IMR-90 (cell line): Measurements from ENCODE around the gene CNTLN. TPM values are rescaled to one million over a fixed set of nuclear protein-coding genes. Genes with fewer than 3 reads are reported as not detected.
A peak's percentile ranks its signal among the peaks of the same experiment; 100 is the strongest.

Experiments
- ATAC-seq: fragments of 200-7000 bp; cut with Tn5 transposase; 2 replicates; pipeline ENCODE4 v1.9.1; 2020; ENCODE audit warnings: low read depth, mild to moderate bottlenecking, moderate library complexity
- BruUV-seq: library from RNA; stranded (reverse); fragments of 400-500 nt; replicated peaks from 2 replicates; lab custom pipeline; 2021; lab: Mats Ljungman, UMichigan
- CTCF ChIA-PET: fragments of 300-600 bp; formaldehyde crosslinking; extraction: SDS; loops from one replicate; lab custom pipeline; 2021; ENCODE audit warnings: antibody characterized with exemption; lab: Yijun Ruan, JAX
- POLR2A ChIA-PET: fragments of 300-600 bp; sonication (Branson Sonifier 250); formaldehyde crosslinking; loops from one replicate; lab custom pipeline; 2022; ENCODE audit warnings: antibody characterized with exemption; ENCODE audit not compliant: unreplicated experiment; lab: Charles Lee
- DNase-seq: peaks from one replicate; pipeline ENCODE4 v3.0.0; 2013
- H2AFZ ChIP-seq: replicated peaks from 2 replicates; pipeline ENCODE3; 2013; ENCODE audit warnings: low read length, mild to moderate bottlenecking; ENCODE audit not compliant: poor library complexity
- H2AK5ac ChIP-seq: 2 replicates; pipeline ENCODE4 v1.6.1; 2013; ENCODE audit warnings: low read depth, low read length, inconsistent platforms
- H2AK9ac ChIP-seq: replicated peaks from 2 replicates; pipeline ENCODE3; 2013; ENCODE audit warnings: mild to moderate bottlenecking, low read depth, low read length, moderate library complexity; ENCODE audit not compliant: poor library complexity
- H2BK120ac ChIP-seq: 2 replicates; pipeline ENCODE4 v1.6.1; 2013; ENCODE audit warnings: low read depth, low read length, inconsistent platforms
- H2BK15ac ChIP-seq: 3 replicates; pipeline ENCODE4 v1.6.1; 2013; ENCODE audit warnings: low read depth, low read length, inconsistent platforms
- H2BK20ac ChIP-seq: 2 replicates; pipeline ENCODE4 v1.6.1; 2013; ENCODE audit warnings: low read depth, mild to moderate bottlenecking, inconsistent platforms, low read length, moderate library complexity
- H2BK5ac ChIP-seq: 2 replicates; pipeline ENCODE4 v1.6.1; 2013; ENCODE audit warnings: mild to moderate bottlenecking, low read depth, low read length, inconsistent platforms; ENCODE audit not compliant: poor library complexity, severe bottlenecking
- H3K14ac ChIP-seq: replicated peaks from 2 replicates; pipeline ENCODE4 v1.6.1; 2013; ENCODE audit warnings: low read depth, low read length, inconsistent platforms
- H3K18ac ChIP-seq: 2 replicates; pipeline ENCODE4 v1.6.1; 2013; ENCODE audit warnings: low read depth, low read length, control low read depth
- H3K23ac ChIP-seq: 2 replicates; pipeline ENCODE4 v1.6.1; 2013; ENCODE audit warnings: low read depth, low read length, inconsistent platforms
- H3K27ac ChIP-seq: 2 replicates; pipeline ENCODE4 v1.5.1; 2013; ENCODE audit warnings: mild to moderate bottlenecking, control low read depth, low read length; ENCODE audit not compliant: insufficient read depth
- H3K27me3 ChIP-seq: 2 replicates; pipeline ENCODE4 v1.6.1; 2013; ENCODE audit warnings: low read length; ENCODE audit not compliant: control insufficient read depth, insufficient read depth
- H3K36me3 ChIP-seq: 2 replicates; pipeline ENCODE4 v1.6.1; 2013; ENCODE audit warnings: low read length, mixed read lengths; ENCODE audit not compliant: control insufficient read depth, insufficient read depth
- H3K4ac ChIP-seq: 2 replicates; pipeline ENCODE4 v1.6.1; 2013; ENCODE audit warnings: low read depth, low read length, inconsistent platforms
- H3K4me1 ChIP-seq: 2 replicates; pipeline ENCODE4 v1.6.1; 2013; ENCODE audit warnings: low read length, mixed read lengths; ENCODE audit not compliant: control insufficient read depth, insufficient read depth
- H3K4me2 ChIP-seq: 2 replicates; pipeline ENCODE4 v1.6.1; 2013; ENCODE audit warnings: low read depth, mild to moderate bottlenecking, control low read depth, low read length, moderate library complexity
- H3K4me3 ChIP-seq: 2 replicates; pipeline ENCODE4 v1.5.1; 2013; ENCODE audit warnings: low read depth, mild to moderate bottlenecking, control low read depth, low read length, moderate library complexity; ENCODE audit not compliant: insufficient read depth
- H3K56ac ChIP-seq: 2 replicates; pipeline ENCODE4 v1.6.1; 2013; ENCODE audit warnings: low read length, inconsistent platforms; ENCODE audit not compliant: insufficient read depth; ENCODE audit errors: extremely low read depth
- H3K79me1 ChIP-seq, 2 experiments: 2 replicates each; pipeline ENCODE4 v1.6.1; 2013; ENCODE audit warnings: low read length in 2 of 2, inconsistent platforms in 1 of 2, low read depth in 1 of 2
- H3K9ac ChIP-seq: 2 replicates; pipeline ENCODE4 v1.6.1; 2013; ENCODE audit warnings: low read depth, low read length, control low read depth
- H3K9me1 ChIP-seq: 2 replicates; pipeline ENCODE4 v1.6.1; 2013; ENCODE audit warnings: low read length, inconsistent platforms; ENCODE audit not compliant: insufficient read depth
- H3K9me3 ChIP-seq: 2 replicates; pipeline ENCODE4 v1.6.1; 2013; ENCODE audit warnings: low read length; ENCODE audit not compliant: control insufficient read depth, insufficient read depth
- H4K20me1 ChIP-seq: 2 replicates; pipeline ENCODE4 v1.6.1; 2013; ENCODE audit warnings: low read length, inconsistent platforms; ENCODE audit not compliant: insufficient read depth
- H4K5ac ChIP-seq: 2 replicates; pipeline ENCODE4 v1.6.1; 2013; ENCODE audit warnings: mild to moderate bottlenecking, low read depth, low read length, control low read depth
- H4K8ac ChIP-seq, 2 experiments: 2 replicates each; pipeline ENCODE4 v1.6.1; 2013; ENCODE audit warnings: low read depth in 2 of 2, low read length in 2 of 2, control low read depth in 1 of 2, inconsistent platforms in 1 of 2
- H4K91ac ChIP-seq: 2 replicates; pipeline ENCODE4 v1.6.1; 2013; ENCODE audit warnings: low read depth, low read length, inconsistent platforms; ENCODE audit not compliant: insufficient read depth
- MAFK ChIP-seq: IDR thresholded peaks from 2 replicates; pipeline ENCODE4 v1.6.1; 2012; ENCODE audit warnings: low read depth, low read length, improper control_type of control experiment
- RFX5 ChIP-seq: IDR thresholded peaks from 2 replicates; pipeline ENCODE4 v1.8.0; 2012; ENCODE audit warnings: low read depth, mild to moderate bottlenecking, low read length, moderate library complexity
- WGBS, 2 experiments: methylation state at CpG; one replicate each; pipeline versions ENCODE4 v1.1.5 to v1.1.7; 2013; ENCODE audit warnings: missing lambda C conversion rate in 2 of 2; ENCODE audit not compliant: insufficient read length in 1 of 2; ENCODE audit errors: extremely low coverage in 2 of 2; 5-methylcytosine and 5-hydroxymethylcytosine counted together
- dilution Hi-C: fragments of 300-500 bp; cut with HindIII; formaldehyde crosslinking; loops from one replicate; pipeline ENCODE4 v1.14.3; 2018; ENCODE audit warnings: low sequenced_read_pairs; ENCODE audit not compliant: unreplicated experiment
- in situ Hi-C: fragments of 300-500 bp; cut with MboI; formaldehyde crosslinking; loops from 3 replicates; pipeline ENCODE4 v1.14.3; 2019; ENCODE audit warnings: low sequenced_read_pairs, inconsistent platforms, mixed read lengths
- intact Hi-C: fragments of 100-400 bp; cut with micrococcal nuclease; formaldehyde crosslinking; loops from 2 replicates; pipeline ENCODE4 v1.10.0; 2022
- polyA plus RNA-seq, 3 experiments: library from polyadenylated mRNA; depleted of rRNA; stranded (reverse); fragments of >200 nt; gene quantifications; 2 replicates each; pipeline ENCODE4 v1.2.3, GENCODE V29; 2012; ENCODE audit warnings: low replicate concordance in 1 of 3
- total RNA-seq: library from RNA; depleted of rRNA; stranded (reverse); fragments of >200 nt; gene quantifications from 2 replicates; pipeline ENCODE4 v1.2.3, GENCODE V29; 2012

The CNTLN gene
- total and polyA plus RNA-seq, 2 of the 4 experiments (the other 2 are of a cell fraction) = 3.8 to 5.9 TPM

DNA sequence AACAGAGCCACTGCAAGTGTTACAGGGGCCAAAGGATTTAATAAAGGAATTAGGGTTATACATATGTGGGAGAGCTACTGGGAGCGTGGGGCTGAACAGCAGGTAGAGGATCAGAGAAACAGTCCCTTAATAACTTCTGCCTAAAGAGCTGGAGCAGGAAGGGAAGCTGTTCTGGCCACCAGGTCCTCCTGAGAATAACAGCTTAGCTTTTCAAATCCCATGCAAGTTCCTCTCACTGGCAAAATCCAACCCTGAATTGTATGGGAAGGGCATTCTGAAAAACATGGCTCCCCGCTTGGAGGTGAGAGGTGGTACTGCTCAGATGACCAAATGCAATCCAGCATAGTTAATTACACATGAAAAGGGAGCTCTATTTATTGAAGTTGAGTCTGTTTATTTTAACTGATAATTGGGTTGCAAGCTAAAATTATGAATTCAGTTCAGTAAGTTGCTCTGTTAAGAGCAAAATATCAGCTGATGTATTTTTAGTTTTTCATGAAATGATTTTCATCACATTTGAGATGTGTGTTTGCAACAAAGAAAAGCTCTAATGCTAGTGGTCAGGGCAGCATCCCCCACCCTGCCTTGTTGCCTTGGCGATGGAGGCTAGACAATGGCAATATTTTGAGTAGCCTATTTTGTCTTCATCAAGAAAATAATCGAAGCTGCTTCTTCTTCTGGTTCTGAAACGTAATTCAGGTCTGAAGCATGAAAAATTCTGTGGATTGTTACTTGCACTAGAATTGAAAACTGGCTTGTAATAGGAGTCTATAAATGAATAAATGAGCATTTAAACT lies 385.6 kb downstream of the CNTLN start:
- peak overlapping the region; percentile 42; the same call in 1 of the 2 replicates for H3K4me2 ChIP-seq
- H4K8ac ChIP-seq = no peak overlapping the region
- H3K4me3 ChIP-seq = no peak overlapping the region
- no peaks in the 10 kb centered on the region for H3K36me3 ChIP-seq
- no peak overlapping the region for H2AK9ac ChIP-seq
- H3K9ac ChIP-seq = no peak overlapping the region
- in situ Hi-C loops (no loop called here), dilution Hi-C loops (no loop called here), intact Hi-C loops (loop anchor here (10.0 kb wide), 1 partner anchor 1504 kb away; no protein-coding TSS in a partner anchor)
- H3K23ac ChIP-seq = no peak overlapping the region
- H4K20me1 ChIP-seq = no peaks in the 10 kb centered on the region
- ChIA-PET CTCF (interaction anchor here (0.6 to 1.5 kb wide), 6 partner anchors 12 to 1944 kb away, joined by 3 to 4 read pairs (median 3); no protein-coding TSS in a partner anchor), POLR2A (interaction anchor here (0.6 kb wide), 1 partner anchor 1363 kb away, joined by 3 read pairs; no protein-coding TSS in a partner anchor)
- no peaks in the 10 kb centered on the region; the same call in 1 of the 2 replicates for H3K9me1 ChIP-seq
- no peak overlapping the region for H3K18ac ChIP-seq
- no peak overlapping the region for H4K91ac ChIP-seq
- no peaks in the 10 kb centered on the region for H3K27me3 ChIP-seq
- H2AK5ac ChIP-seq = no peak overlapping the region
- no peaks in the 10 kb centered on the region for H3K79me1 ChIP-seq
- peak overlapping the region; percentile 78 for H2AFZ ChIP-seq
- H2BK120ac ChIP-seq = no peak overlapping the region
- H3K27ac ChIP-seq = no peak overlapping the region
- TF ChIP-seq MAFK (no peak), RFX5 (no peak)
- H2BK5ac ChIP-seq = no peak overlapping the region
- no peaks in the 10 kb centered on the region for H3K9me3 ChIP-seq
- BruUV-seq = no TSS peak
- no peak overlapping the region for H3K14ac ChIP-seq
- H3K4me1 ChIP-seq = peaks cover 2% of the 10 kb centered on the region; the same call in 1 of the 2 replicates
- no peak overlapping the region; the same call in 1 of the 2 replicates for H4K5ac ChIP-seq
- no peak overlapping the region for H2BK15ac ChIP-seq
- no peak overlapping the region for H3K4ac ChIP-seq
- no peak overlapping the region for H2BK20ac ChIP-seq
- ATAC-seq = peak; percentile 56
- no peak for DNase-seq
- H3K56ac ChIP-seq = no peak overlapping the region
- WGBS, 2 experiments = no CpG with 5 or more reads among the region's 5 CpGs
